ENCODE data around the gene UCKL1.

DNA sequence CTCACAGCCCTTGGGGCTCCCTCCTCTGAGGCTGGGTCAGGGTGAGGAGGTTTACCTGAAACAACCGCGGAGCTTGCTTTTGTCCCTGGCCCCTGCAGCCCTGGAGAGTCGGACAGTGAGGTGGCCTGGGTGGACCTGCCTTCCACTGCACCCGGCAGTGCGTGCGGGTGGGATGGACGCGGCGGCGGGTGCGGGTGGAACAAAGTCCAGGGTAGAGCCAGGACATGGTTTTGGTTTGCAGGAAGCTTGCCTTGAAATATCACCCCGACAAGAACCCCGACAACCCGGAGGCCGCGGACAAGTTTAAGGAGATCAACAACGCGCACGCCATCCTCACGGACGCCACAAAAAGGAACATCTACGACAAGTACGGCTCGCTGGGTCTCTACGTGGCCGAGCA lies 27.1 kb downstream of the UCKL1 start:
- TF ChIP-seq GATA3 (IDR thresholded peaks at IDR 0.05; ENCODE audit: low read depth, low read length) (no peak), GATA2 (IDR thresholded peaks at IDR 0.05; ENCODE audit: low read depth, low read length) (no peak)

Data from SH-SY5Y (cell line).